HCT116 (cell line): Measurements from ENCODE around the gene CLCN4. TPM values are rescaled to one million over a fixed set of nuclear protein-coding genes. Genes with fewer than 3 reads are reported as not detected.

Experiments
- ATAC-seq: fragments of 200-7000 bp; cut with Tn5 transposase; 2 replicates; pipeline ENCODE4 v1.9.1; 2020; ENCODE audit warnings: mild to moderate bottlenecking, moderate library complexity
- BruUV-seq: library from RNA; stranded (reverse); fragments of 400-500 nt; replicated peaks from 2 replicates; lab custom pipeline; 2021; lab: Mats Ljungman, UMichigan
- CTCF ChIA-PET: fragments of 300-600 bp; sonication (Branson Sonifier 250); formaldehyde crosslinking; loops from one replicate; lab custom pipeline; 2021; ENCODE audit warnings: antibody characterized with exemption; lab: Charles Lee
- POLR2A ChIA-PET: fragments of 300-600, 350-600 bp; sonication (Branson Sonifier 250); formaldehyde crosslinking; loops from one replicate; lab custom pipeline; 2021; ENCODE audit warnings: antibody characterized with exemption; lab: Charles Lee
- RAD21 ChIA-PET, 2 experiments: fragments of 300-600 bp; sonication (Branson Sonifier 250); formaldehyde crosslinking; loops; one replicate each; lab custom pipeline; 2023; ENCODE audit warnings: low total read pairs in 2 of 2; ENCODE audit not compliant: uncharacterized antibody in 2 of 2, unreplicated experiment in 2 of 2, low non-redundant PET in 1 of 2; lab: Charles Lee
- DNase-seq: peaks from one replicate; pipeline ENCODE4 v3.0.0-alpha.2; 2010; ENCODE audit warnings: low read depth, low spot score
- H2AFZ ChIP-seq: fragments of 200-600 bp; shearing (Covaris generic), sonication (generic); 2 replicates; pipeline ENCODE4 v1.6.1; 2017; ENCODE audit warnings: low read depth, mixed run types, mixed read lengths, antibody characterized with exemption, low read length; ENCODE audit not compliant: poor library complexity, severe bottlenecking
- H3K27ac ChIP-seq: 2 replicates; pipeline ENCODE4 v1.5.1; 2012; ENCODE audit warnings: low read depth, low read length
- H3K27me3 ChIP-seq: fragments of 200-600 bp; sonication (generic); 2 replicates; pipeline ENCODE4 v1.6.1; 2016; ENCODE audit warnings: mixed run types, low read length, mixed read lengths; ENCODE audit not compliant: insufficient read depth
- H3K36me3 ChIP-seq, 2 experiments: fragments of 200-500 bp in 1 of 2; fragments of 200-600 bp in 1 of 2; sonication (Bioruptor generic) in 1 of 2; sonication (generic) in 1 of 2; 2 replicates each; pipeline versions ENCODE4 v1.5.1 to v1.6.1; 2014 to 2016; ENCODE audit warnings: low read length in 2 of 2, inconsistent platforms in 1 of 2, mixed read lengths in 1 of 2, mixed run types in 1 of 2; ENCODE audit not compliant: insufficient read depth in 2 of 2, control insufficient read depth in 1 of 2
- H3K4me1 ChIP-seq, 2 experiments: fragments of 200-600 bp in 1 of 2; sonication (generic) in 1 of 2; 2 replicates each; pipeline versions ENCODE4 v1.5.1 to v1.6.1; 2012 to 2017; ENCODE audit warnings: low read length in 2 of 2, inconsistent platforms in 1 of 2, mild to moderate bottlenecking in 1 of 2, mixed read lengths in 1 of 2, mixed run types in 1 of 2, moderate library complexity in 1 of 2; ENCODE audit not compliant: insufficient read depth in 2 of 2, control insufficient read depth in 1 of 2
- H3K4me2 ChIP-seq: fragments of 200-600 bp; sonication (generic); 2 replicates; pipeline ENCODE4 v1.6.1; 2017; ENCODE audit warnings: mixed run types, low read length, mixed read lengths
- H3K4me3 ChIP-seq, 2 experiments: fragments of 200-600 bp in 1 of 2; sonication (generic) in 1 of 2; replicated peaks in 1 of 2; 2 replicates each; pipeline ENCODE4 v1.5.1; 2011 to 2016; ENCODE audit warnings: low read length in 2 of 2, control low read depth in 1 of 2, low read depth in 1 of 2, mild to moderate bottlenecking in 1 of 2, mixed read lengths in 1 of 2, mixed run types in 1 of 2
- H3K79me2 ChIP-seq: fragments of 200-600 bp; sonication (generic); 2 replicates; pipeline ENCODE4 v1.6.1; 2017; ENCODE audit warnings: mild to moderate bottlenecking, mixed run types, low read length, moderate library complexity, mixed read lengths; ENCODE audit not compliant: insufficient read depth
- H3K9ac ChIP-seq: fragments of 200-600 bp; sonication (generic); 2 replicates; pipeline ENCODE4 v1.6.1; 2016; ENCODE audit warnings: low read length, mixed read lengths
- H3K9me2 ChIP-seq: fragments of 200-600 bp; sonication (generic), shearing (Covaris generic); 2 replicates; pipeline ENCODE4 v1.6.1; 2017; ENCODE audit warnings: mixed run types, mild to moderate bottlenecking, moderate library complexity; ENCODE audit not compliant: insufficient read depth
- H3K9me3 ChIP-seq, 2 experiments: fragments of 200-500 bp in 1 of 2; fragments of 200-600 bp in 1 of 2; sonication (Bioruptor generic) in 1 of 2; sonication (generic) in 1 of 2; 2 replicates each; pipeline ENCODE4 v1.6.1; 2014 to 2017; ENCODE audit warnings: low read length in 2 of 2, mixed read lengths in 2 of 2, inconsistent platforms in 1 of 2, low read depth in 1 of 2, mild to moderate bottlenecking in 1 of 2, mixed run types in 1 of 2, moderate library complexity in 1 of 2; ENCODE audit not compliant: control insufficient read depth in 1 of 2, insufficient read depth in 1 of 2
- H4K20me1 ChIP-seq: fragments of 200-600 bp; sonication (generic), shearing (Covaris generic); 2 replicates; pipeline ENCODE4 v1.6.1; 2017; ENCODE audit warnings: mixed run types, mild to moderate bottlenecking, moderate library complexity; ENCODE audit not compliant: insufficient read depth
- CBX3 ChIP-seq: IDR thresholded peaks from 2 replicates; pipeline ENCODE4 v1.6.1; 2012; ENCODE audit warnings: low read depth
- EGR1 ChIP-seq: IDR thresholded peaks from 2 replicates; pipeline ENCODE4 v1.6.1; 2012; ENCODE audit warnings: low read depth
- FOSL1 ChIP-seq: IDR thresholded peaks from 2 replicates; pipeline ENCODE4 v1.6.1; 2012; ENCODE audit warnings: low read depth
- JUND ChIP-seq: IDR thresholded peaks from 2 replicates; pipeline ENCODE4 v1.6.1; 2012
- MAX ChIP-seq: IDR thresholded peaks from 2 replicates; pipeline ENCODE4 v1.6.1; 2012
- POLR2A ChIP-seq: IDR thresholded peaks from 2 replicates; pipeline ENCODE4 v1.7.0; 2011; ENCODE audit warnings: borderline replicate concordance; ENCODE audit not compliant: insufficient read depth, insufficient read length; ENCODE audit errors: extremely low read depth
- RAD21 ChIP-seq: IDR thresholded peaks from 2 replicates; pipeline ENCODE4 v1.6.1; 2012; ENCODE audit warnings: low read depth, mild to moderate bottlenecking
- SIN3A ChIP-seq: IDR thresholded peaks from 2 replicates; pipeline ENCODE4 v1.6.1; 2012; ENCODE audit warnings: low read depth
- SRF ChIP-seq: IDR thresholded peaks from 2 replicates; pipeline ENCODE4 v1.6.1; 2012; ENCODE audit warnings: low read depth
- TCF7L2 ChIP-seq: IDR thresholded peaks from 2 replicates; pipeline ENCODE4 v1.7.0; 2011; ENCODE audit warnings: borderline replicate concordance, inconsistent platforms; ENCODE audit not compliant: insufficient read depth, insufficient read length; ENCODE audit errors: extremely low read depth
- YY1 ChIP-seq: IDR thresholded peaks from 2 replicates; pipeline ENCODE4 v1.6.1; 2011; ENCODE audit warnings: low read length, low read depth, moderate library complexity, mild to moderate bottlenecking; ENCODE audit not compliant: insufficient replicate concordance; ENCODE audit errors: extremely low read depth
- ZFX ChIP-seq: fragments of 450-650 bp; IDR thresholded peaks from 2 replicates; pipeline ENCODE4 v1.6.1; 2017
- intact Hi-C: fragments of 100-400 bp; cut with micrococcal nuclease; formaldehyde crosslinking; loops from 2 replicates; pipeline ENCODE4 v1.10.0; 2022
- total RNA-seq: library from RNA; stranded (reverse); gene quantifications from one replicate; pipeline ENCODE4 v1.2.1, GENCODE V29; 2021; ENCODE audit not compliant: unreplicated experiment

Gene CLCN4
- total RNA-seq, 1 experiment from 2014 or later: 3.1 TPM

- no TSS peak for BruUV-seq
- H3K4me3 ChIP-seq: no peak overlapping the region
- intact Hi-C loops: no loop called here
- H3K4me1 ChIP-seq: no peaks in the 10 kb centered on the region
- H3K9me2 ChIP-seq: no peaks in the 10 kb centered on the region
- no peak overlapping the region for H3K4me2 ChIP-seq
- no peak for TF ChIP-seq TCF7L2
- no peak for TF ChIP-seq JUND
- no peak for TF ChIP-seq SIN3A
- TF ChIP-seq YY1: no peak
- no peak for TF ChIP-seq FOSL1
- TF ChIP-seq EGR1: no peak
- no peak for TF ChIP-seq RAD21
- no peak for TF ChIP-seq POLR2A
- TF ChIP-seq CBX3: no peak
- TF ChIP-seq SRF: no peak
- TF ChIP-seq ZFX: no peak
- no peak for TF ChIP-seq MAX
- H3K27ac ChIP-seq: no peak overlapping the region
- H3K79me2 ChIP-seq: no peaks in the 10 kb centered on the region
- H2AFZ ChIP-seq: no peak overlapping the region
- H3K9me3 ChIP-seq: no peaks in the 10 kb centered on the region
- H3K27me3 ChIP-seq: no peaks in the 10 kb centered on the region
- ChIA-PET POLR2A (no interaction called here), CTCF (no interaction called here), RAD21 (no interaction called here)
- no peak for ATAC-seq
- H4K20me1 ChIP-seq: no peaks in the 10 kb centered on the region
- no peaks in the 10 kb centered on the region for H3K36me3 ChIP-seq
- DNase-seq: no peak
- H3K9ac ChIP-seq: no peak overlapping the region
Measured at GRCh38 chrX:10142041-10142599, 14.7 kb upstream of the CLCN4 start.
